HG03571 (cell line): ENCODE data around the gene MRPL38.

Experiments used
- ATAC-seq: cut with Tn5 transposase; IDR thresholded peaks from one replicate; pipeline ENCODE4 v1.9.1; 2021; ENCODE audit not compliant: unreplicated experiment

The MRPL38 gene

DNA sequence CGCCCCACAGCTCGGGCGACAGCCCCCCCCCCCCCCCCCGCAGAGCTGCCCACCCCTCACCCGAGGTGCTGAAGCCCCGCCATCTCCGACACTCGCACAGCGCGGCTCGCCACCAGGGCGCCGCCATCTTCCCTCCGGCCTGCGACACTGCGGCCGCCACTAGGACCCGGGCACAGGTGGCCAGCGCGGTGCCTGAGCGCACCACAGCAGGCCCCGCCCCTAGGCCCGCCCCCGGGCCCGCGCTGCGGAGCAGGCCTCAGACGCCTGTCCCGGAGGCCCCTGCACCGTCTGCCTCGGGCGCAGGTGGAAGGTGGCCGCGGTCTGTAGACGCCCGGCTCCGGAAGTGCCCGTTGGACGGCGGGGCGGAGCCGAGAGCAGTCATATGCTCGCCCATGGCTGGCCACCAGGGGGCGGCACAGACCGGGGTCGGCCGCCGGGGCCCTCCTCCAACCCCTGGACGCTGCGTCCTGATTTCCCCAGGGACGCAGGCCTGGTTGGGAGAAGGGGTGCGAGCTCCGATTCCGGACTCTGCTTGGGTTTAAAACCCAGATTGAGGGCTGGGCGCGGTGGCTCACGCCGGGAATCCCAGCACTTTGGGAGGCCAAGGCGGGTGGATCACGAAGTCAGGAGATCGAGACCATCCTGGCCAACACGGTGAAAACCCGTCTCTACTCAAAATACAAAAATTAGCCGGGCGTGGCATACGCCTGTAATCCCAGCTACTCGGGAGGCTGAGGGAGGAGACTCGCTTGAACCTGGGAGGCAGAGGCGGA is at the start of gene MRPL38:
Gene MRPL38 (minus strand): TSS at position 136 of the 773 bp plus-strand sequence. CDS start 9 bp downstream, at position 127.
- peak; percentile 88 for ATAC-seq

- ATAC-seq: no peak
Measured at GRCh38 chr17:75950855-75951554, 46.3 kb upstream of the MRPL38 start.

DNA sequence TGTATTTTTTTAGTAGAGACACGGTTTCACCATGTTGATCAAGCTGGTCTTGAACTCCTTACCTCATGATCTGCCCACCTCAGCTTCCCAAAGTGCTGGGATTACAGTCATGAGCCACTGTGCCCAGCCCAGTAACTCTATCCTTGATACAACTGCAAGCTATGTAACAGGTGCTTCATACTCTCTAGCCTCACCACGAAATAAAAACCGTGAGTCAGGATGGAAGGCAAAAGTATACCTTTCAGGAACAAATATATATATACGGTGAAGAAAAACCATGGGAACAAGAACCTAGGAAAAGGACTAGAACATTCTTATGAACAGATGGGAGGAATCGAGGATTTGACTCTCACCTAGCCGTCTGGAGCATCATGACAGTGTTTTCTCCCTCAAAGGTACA is 45.7 kb upstream of the MRPL38 start:
- no peak for ATAC-seq

DNA sequence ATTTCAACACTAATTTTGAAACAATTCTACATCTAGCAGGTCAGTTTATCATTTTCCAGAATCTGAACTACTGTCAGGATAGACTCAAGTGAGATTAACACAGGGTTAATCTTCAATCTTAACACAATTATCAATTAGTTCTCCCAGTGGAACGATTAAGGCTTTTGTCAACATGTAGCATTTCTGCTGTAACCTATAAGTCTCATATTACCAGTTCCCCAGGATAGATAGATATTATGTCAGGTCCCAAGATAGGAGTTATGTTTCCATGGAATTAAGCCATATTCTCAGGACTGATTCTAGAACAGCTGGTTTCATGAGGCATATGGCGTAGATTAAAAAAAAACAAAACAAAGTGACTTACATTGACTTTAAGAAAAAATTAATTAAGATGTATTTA is 40.5 kb upstream of the MRPL38 start:
- no peak for ATAC-seq

GRCh38 chr17:75943491-75943890 is 38.8 kb upstream of the MRPL38 start:
- no peak for ATAC-seq

- ATAC-seq: no peak
Measured at GRCh38 chr17:75942473-75942872, 37.8 kb upstream of the MRPL38 start.

GRCh38 chr17:75941442-75941819 is 36.7 kb upstream of the MRPL38 start:
- no peak for ATAC-seq

- ATAC-seq: peak; percentile 93
Measured at GRCh38 chr17:75940727-75941441, 36.2 kb upstream of the MRPL38 start, which contains the start of gene FBF1. Gene FBF1, minus strand, starts transcription at chr17:75941042. Its CDS starts 2,893 bp downstream, at chr17:75938149.

DNA sequence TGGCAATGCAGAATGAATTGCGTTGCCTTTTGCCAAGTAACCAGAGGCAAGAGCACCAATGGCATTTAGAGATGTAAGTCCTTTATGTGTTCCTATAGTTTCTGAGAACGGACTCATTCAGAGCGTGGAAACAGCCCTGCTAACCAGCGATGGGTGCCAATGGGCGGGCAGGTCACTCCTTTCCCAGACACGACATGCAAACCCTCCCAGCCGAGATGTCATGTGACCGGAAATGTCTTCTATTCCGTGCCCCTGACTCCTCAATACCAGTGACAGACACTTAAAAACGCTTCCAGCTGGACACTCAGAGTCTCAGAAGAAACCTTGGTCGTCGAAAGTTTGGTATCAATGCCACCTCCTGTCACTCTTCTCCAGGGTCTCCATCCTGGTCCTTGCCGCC is 33.0 kb upstream of the MRPL38 start:
- ATAC-seq: no peak

DNA sequence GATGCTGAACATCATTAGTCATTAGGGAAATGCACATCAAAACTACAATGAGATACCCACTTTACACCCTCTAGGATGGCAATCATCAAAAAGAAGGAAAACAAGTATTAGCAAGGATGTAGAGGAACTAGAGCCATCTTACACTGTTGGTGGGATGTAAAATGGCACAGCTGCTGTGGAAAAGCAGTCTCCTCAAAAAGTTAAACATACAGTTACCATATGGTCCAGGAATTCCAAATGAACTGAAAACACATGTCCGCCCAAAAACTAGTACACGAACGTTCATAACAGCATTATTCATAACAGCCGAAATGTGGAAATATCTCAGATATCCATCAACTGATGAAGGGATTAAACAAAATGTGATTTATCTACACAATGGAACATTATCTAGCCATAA is 29.1 kb upstream of the MRPL38 start:
- ATAC-seq: no peak

- ATAC-seq: no peak
Measured at GRCh38 chr17:75932852-75933251, 28.2 kb upstream of the MRPL38 start.

DNA sequence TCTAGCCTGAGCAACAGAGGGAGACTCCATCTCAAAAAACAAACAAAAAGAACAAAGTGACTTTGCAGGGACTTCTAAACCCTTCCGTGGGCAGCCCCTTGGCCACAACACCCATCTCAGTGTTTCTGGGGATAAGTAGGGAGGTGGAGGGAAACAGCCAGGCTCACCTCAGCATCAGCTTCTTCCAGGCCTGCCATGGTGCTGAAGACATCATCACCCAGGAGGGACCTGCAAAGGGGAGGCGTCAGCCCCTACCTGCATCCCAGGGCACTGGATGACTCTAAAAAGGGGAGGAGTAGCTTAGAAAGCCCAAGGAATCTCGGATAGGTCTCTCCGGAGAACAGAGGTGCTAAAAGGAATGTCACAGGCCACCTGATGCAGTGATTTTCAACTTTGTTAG is 26.4 kb upstream of the MRPL38 start:
- no peak for ATAC-seq

GRCh38 chr17:75927286-75927922 is 22.7 kb upstream of the MRPL38 start:
- no peak for ATAC-seq

DNA sequence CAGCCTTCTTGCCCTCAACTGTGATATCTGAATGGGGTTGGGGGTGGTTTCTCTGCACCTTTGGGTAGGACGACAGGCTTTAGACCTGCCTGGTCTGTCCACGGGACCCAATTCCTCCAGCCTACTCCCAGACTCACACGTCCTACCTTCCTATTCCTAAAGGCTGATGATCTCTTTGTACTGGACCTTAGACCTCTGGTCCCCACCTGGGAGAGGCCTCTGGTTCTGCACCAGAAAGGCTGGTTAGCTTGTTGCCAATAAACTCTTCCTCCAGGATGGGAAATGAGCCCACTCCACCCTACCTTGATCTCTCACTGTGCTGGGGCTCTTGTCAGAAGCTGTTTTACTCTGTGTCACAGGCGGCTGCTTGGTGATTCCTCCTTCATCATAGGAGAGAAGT is 21.8 kb upstream of the MRPL38 start:
- no peak for ATAC-seq

GRCh38 chr17:75925912-75926311 is 21.2 kb upstream of the MRPL38 start:
- no peak for ATAC-seq

DNA sequence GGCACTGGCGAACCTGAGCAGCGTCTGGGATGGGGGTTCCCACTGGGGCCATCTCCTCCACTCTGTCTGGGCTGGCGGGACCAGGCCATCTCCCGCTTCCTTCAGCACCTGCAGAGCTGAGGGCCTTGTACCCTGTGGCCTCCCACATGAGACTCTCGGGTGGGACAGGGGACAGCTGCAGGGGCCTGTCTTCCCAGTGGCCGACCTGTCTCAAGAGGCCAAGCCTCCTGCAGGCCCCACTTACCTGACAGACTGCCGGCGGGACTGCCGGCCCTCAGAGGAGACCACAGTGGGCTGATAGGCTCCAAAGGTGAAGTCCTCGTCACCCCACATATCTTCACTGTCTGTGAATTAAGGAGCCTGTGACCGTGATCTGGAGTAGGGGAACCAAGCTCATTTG is 20.4 kb upstream of the MRPL38 start:
- ATAC-seq: no peak

- no peak for ATAC-seq
Measured at GRCh38 chr17:75922963-75923874, 18.5 kb upstream of the MRPL38 start.

GRCh38 chr17:75922173-75922961 is 17.7 kb upstream of the MRPL38 start:
- ATAC-seq: no peak

DNA sequence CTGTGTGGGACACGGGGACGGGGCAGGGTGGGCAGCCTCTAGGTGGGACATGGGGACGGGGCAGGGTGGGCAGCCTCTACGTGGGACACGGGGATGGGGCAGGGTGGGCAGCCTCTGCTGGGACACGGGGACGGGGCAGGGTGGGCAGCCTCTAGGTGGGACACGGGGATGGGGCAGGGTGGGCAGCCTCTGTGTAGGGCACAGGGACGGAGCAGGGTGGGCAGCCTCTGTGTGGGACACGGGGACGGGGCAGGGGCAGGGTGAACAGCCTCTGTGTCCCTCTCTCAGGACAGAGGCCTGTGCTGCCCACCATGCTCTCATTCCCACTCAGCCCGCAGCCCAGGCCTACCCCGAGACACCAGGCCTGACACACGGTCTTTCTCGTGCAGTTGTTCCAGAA is 16.9 kb upstream of the MRPL38 start:
- no peak for ATAC-seq
